ENCODE data around the gene MAFG.

- TF ChIP-seq, protein P1, sequence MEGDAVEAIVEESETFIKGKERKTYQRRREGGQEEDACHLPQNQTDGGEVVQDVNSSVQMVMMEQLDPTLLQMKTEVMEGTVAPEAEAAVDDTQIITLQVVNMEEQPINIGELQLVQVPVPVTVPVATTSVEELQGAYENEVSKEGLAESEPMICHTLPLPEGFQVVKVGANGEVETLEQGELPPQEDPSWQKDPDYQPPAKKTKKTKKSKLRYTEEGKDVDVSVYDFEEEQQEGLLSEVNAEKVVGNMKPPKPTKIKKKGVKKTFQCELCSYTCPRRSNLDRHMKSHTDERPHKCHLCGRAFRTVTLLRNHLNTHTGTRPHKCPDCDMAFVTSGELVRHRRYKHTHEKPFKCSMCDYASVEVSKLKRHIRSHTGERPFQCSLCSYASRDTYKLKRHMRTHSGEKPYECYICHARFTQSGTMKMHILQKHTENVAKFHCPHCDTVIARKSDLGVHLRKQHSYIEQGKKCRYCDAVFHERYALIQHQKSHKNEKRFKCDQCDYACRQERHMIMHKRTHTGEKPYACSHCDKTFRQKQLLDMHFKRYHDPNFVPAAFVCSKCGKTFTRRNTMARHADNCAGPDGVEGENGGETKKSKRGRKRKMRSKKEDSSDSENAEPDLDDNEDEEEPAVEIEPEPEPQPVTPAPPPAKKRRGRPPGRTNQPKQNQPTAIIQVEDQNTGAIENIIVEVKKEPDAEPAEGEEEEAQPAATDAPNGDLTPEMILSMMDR (conservative IDR thresholded peaks at IDR 0.05 in 1 of 2, IDR thresholded peaks at IDR 0.05 in 1 of 2; ENCODE audit: extremely low read depth in 1 of 2, insufficient read depth in 1 of 2, low read depth in 1 of 2, low read length in 2 of 2), result no peak
- no peak for TF ChIP-seq EZH2 (IDR thresholded peaks at IDR 0.05; ENCODE audit: borderline replicate concordance, low read length)
Measured at GRCh38 chr17:81879121-81879520, 48.4 kb downstream of the MAFG start.
